Natural killer cell (primary cell): Measurements from ENCODE around the gene DYDC2. TPM values are rescaled to one million over a fixed set of nuclear protein-coding genes. Genes with fewer than 3 reads are reported as not detected.

Experiments used
- ATAC-seq, 3 donors: fragments of 150-1000 bp in 2 of 3; fragments of 200-7000 bp in 1 of 3; cut with Tn5 transposase; 1 replicate in 1 of 3; 2 replicates in 2 of 3; pipeline ENCODE4 v1.10.0; 2021; ENCODE audit warnings: mild to moderate bottlenecking in 2 of 3, moderate library complexity in 2 of 3
- DNase-seq, 2 donors: peaks; one replicate each; pipeline versions ENCODE4 v3.0.0 to v3.0.0-alpha.2; 2013 to 2021; ENCODE audit warnings: mixed read lengths in 1 of 2
- H3K27ac ChIP-seq: one replicate; pipeline ENCODE4 v1.5.1; 2013; ENCODE audit warnings: mild to moderate bottlenecking, low read length
- H3K27me3 ChIP-seq: one replicate; pipeline ENCODE4 v1.6.1; 2013; ENCODE audit warnings: low read length; ENCODE audit not compliant: control insufficient read depth, insufficient read depth
- H3K36me3 ChIP-seq: one replicate; pipeline ENCODE4 v1.6.1; 2013; ENCODE audit warnings: low read length; ENCODE audit not compliant: control insufficient read depth, insufficient read depth
- H3K4me1 ChIP-seq: one replicate; pipeline ENCODE4 v1.6.1; 2013; ENCODE audit warnings: low read length; ENCODE audit not compliant: control insufficient read depth, insufficient read depth
- H3K4me3 ChIP-seq: one replicate; pipeline ENCODE4 v1.5.1; 2013; ENCODE audit warnings: low read length
- H3K9me3 ChIP-seq: one replicate; pipeline ENCODE4 v1.6.1; 2013; ENCODE audit warnings: low read length; ENCODE audit not compliant: control insufficient read depth, insufficient read depth
- H3K27ac Mint-ChIP-seq, 2 donors: one replicate each; pipeline ENCODE4 v1.8.0; 2022; ENCODE audit warnings: mild to moderate bottlenecking in 2 of 2, mixed read lengths in 2 of 2, moderate library complexity in 1 of 2
- H3K27me3 Mint-ChIP-seq, 2 donors: one replicate each; pipeline ENCODE4 v1.8.0; 2022; ENCODE audit warnings: low read depth in 2 of 2, mixed read lengths in 2 of 2
- H3K36me3 Mint-ChIP-seq: one replicate; pipeline ENCODE4 v1.8.0; 2022; ENCODE audit warnings: mixed read lengths
- H3K4me1 Mint-ChIP-seq, 2 donors: one replicate each; pipeline ENCODE4 v1.8.0; 2022; ENCODE audit warnings: mixed read lengths in 2 of 2
- H3K4me3 Mint-ChIP-seq: one replicate; pipeline ENCODE4 v1.8.0; 2022; ENCODE audit warnings: mild to moderate bottlenecking, moderate library complexity, mixed read lengths
- H3K9me3 Mint-ChIP-seq, 2 donors: one replicate each; pipeline ENCODE4 v1.8.0; 2022; ENCODE audit warnings: mixed read lengths in 2 of 2
- WGBS: methylation state at CpG from one replicate; pipeline ENCODE4 v1.1.7; 2013; ENCODE audit warnings: missing lambda C conversion rate; ENCODE audit not compliant: insufficient coverage; 5-methylcytosine and 5-hydroxymethylcytosine counted together
- intact Hi-C: fragments of 100-400 bp; cut with micrococcal nuclease; formaldehyde crosslinking; loops from one replicate; pipeline ENCODE4 v1.14.2; 2022
- total RNA-seq, 4 donors: library from RNA; stranded (reverse); fragments of 120-200 nt in 1 of 4; gene quantifications; one replicate each; pipeline versions ENCODE4 v1.2.3 to v1.2.4, GENCODE V29; 2013 to 2022
- TF ChIP-seq, protein P1 (sequence below): fragments of 200-600 bp; IDR thresholded peaks from one replicate; pipeline ENCODE4 v1.8.0; 2022; ENCODE audit warnings: antibody characterized with exemption

The DYDC2 gene
- total RNA-seq, 3 donors from 2014 or later (not counting 1 experiment from before 2014, with no cell fraction given), result not detected

DNA sequence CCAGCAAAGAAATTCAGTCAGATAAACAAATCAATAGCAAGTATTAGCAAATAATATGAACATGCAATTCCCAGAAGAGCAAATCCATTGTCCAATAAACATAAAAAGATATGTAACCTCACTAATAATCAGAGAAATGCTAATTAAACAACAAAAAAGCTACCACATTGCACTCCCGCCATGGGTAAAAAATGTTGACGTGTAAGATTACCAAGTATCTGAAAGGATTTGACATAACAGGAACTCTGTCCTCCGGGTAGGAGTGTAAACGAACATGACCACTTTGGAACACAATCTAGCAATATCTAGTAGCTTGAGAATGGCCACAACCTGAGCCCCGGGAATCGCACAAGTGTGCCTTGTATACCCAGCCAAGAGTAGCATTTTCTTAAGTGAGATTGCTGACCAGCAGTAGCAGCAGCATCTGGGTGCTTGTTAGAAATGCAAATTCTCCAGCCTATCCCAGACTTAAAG is 31.7 kb upstream of the DYDC2 start:
- no peak for ATAC-seq

DNA sequence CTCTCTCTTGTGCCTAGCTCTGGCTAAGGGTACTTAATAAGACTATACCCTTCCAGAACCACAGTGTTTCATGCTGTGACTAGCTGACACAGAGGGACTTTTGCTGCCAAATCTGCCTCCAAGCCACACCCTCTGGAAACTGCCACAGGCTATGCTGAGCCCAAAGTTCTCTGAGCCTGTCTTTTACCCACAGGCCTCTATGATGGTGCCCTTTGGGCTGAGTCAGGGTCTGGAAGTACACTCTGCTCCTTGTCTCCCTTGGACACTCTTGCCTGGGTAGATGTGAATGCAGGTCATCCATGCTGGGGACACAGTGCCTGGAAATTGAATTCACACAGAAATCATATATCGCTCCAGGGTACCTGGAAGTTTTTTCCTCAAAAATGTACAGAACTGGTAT is 22.6 kb upstream of the DYDC2 start:
- Mint-ChIP-seq H3K36me3 (no peaks in the 10 kb centered on the region), H3K27ac (no peak overlapping the region), H3K4me3 (no peak overlapping the region), H3K4me1 (no peaks in the 10 kb centered on the region), H3K27me3 (peaks cover 0 to 12% of the 10 kb centered on the region in 2 donors), H3K9me3 (no peaks in the 10 kb centered on the region)
- DNase-seq, result no peak
- H3K27me3 ChIP-seq, result no peaks in the 10 kb centered on the region
- WGBS, result 100% methylated on average over 1 of the region's 1 CpG
- ATAC-seq, result peak in 1 of 3 donors; percentile 24
- intact Hi-C loops, result no loop called here
- no peak overlapping the region for H3K4me3 ChIP-seq
- H3K27ac ChIP-seq, result no peak overlapping the region
- H3K9me3 ChIP-seq, result no peaks in the 10 kb centered on the region
- H3K36me3 ChIP-seq, result no peaks in the 10 kb centered on the region
- TF ChIP-seq, protein P1, sequence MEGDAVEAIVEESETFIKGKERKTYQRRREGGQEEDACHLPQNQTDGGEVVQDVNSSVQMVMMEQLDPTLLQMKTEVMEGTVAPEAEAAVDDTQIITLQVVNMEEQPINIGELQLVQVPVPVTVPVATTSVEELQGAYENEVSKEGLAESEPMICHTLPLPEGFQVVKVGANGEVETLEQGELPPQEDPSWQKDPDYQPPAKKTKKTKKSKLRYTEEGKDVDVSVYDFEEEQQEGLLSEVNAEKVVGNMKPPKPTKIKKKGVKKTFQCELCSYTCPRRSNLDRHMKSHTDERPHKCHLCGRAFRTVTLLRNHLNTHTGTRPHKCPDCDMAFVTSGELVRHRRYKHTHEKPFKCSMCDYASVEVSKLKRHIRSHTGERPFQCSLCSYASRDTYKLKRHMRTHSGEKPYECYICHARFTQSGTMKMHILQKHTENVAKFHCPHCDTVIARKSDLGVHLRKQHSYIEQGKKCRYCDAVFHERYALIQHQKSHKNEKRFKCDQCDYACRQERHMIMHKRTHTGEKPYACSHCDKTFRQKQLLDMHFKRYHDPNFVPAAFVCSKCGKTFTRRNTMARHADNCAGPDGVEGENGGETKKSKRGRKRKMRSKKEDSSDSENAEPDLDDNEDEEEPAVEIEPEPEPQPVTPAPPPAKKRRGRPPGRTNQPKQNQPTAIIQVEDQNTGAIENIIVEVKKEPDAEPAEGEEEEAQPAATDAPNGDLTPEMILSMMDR, result no peak
- no peaks in the 10 kb centered on the region for H3K4me1 ChIP-seq

More for the DNA sequence above, 31.7 kb upstream of the DYDC2 start:
- Mint-ChIP-seq H3K4me3 (no peak overlapping the region), H3K9me3 (no peaks in the 10 kb centered on the region), H3K36me3 (no peaks in the 10 kb centered on the region), H3K4me1 (no peaks in the 10 kb centered on the region), H3K27me3 (peaks cover 0 to 6% of the 10 kb centered on the region in 2 donors), H3K27ac (no peak overlapping the region)
- Histone ChIP-seq H3K4me3 (no peak overlapping the region), H3K9me3 (no peaks in the 10 kb centered on the region), H3K27me3 (no peaks in the 10 kb centered on the region), H3K36me3 (no peaks in the 10 kb centered on the region), H3K4me1 (no peaks in the 10 kb centered on the region), H3K27ac (no peak overlapping the region)
- DNase-seq, result no peak
- intact Hi-C loops, result no loop called here
- WGBS, result 90% methylated on average over 6 of the region's 6 CpGs
- TF ChIP-seq, protein P1, result no peak

DNA sequence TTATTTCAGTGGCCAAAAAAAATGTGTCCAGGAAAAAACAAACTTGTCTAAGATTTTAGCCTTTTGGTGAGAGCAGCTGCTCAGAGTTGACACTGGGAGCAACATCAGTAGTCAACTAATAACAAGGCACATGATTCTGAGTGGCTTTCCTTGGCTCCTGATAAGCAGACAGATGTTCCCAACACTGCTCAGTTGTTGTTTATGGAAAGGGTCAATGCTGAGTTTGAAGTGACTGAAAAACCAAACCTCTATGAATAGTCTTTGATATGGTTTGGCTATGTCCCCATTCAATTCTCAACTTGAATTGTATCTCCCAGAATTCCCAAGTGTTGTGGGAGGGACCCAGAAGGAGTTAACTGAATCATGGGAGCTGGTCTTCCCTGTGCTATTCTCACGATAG is 12.3 kb upstream of the DYDC2 start:
- peaks cover 2 to 5% of the 10 kb centered on the region in 2 donors for H3K27me3 Mint-ChIP-seq
- H3K36me3 ChIP-seq, result no peaks in the 10 kb centered on the region
- no peaks in the 10 kb centered on the region for H3K9me3 Mint-ChIP-seq
- no peaks in the 10 kb centered on the region for H3K27me3 ChIP-seq
- ATAC-seq (no peak), DNase-seq (no peak)
- H3K9me3 ChIP-seq, result no peaks in the 10 kb centered on the region
- intact Hi-C loops, result no loop called here
- WGBS, result 90% methylated on average over 1 of the region's 1 CpG
- H3K27ac Mint-ChIP-seq, result no peak overlapping the region
- H3K4me3 Mint-ChIP-seq, result no peak overlapping the region
- H3K4me3 ChIP-seq, result no peak overlapping the region
- TF ChIP-seq, protein P1, result no peak
- H3K36me3 Mint-ChIP-seq, result no peaks in the 10 kb centered on the region
- no peaks in the 10 kb centered on the region for H3K4me1 Mint-ChIP-seq
- no peaks in the 10 kb centered on the region for H3K4me1 ChIP-seq
- H3K27ac ChIP-seq, result no peak overlapping the region

DNA sequence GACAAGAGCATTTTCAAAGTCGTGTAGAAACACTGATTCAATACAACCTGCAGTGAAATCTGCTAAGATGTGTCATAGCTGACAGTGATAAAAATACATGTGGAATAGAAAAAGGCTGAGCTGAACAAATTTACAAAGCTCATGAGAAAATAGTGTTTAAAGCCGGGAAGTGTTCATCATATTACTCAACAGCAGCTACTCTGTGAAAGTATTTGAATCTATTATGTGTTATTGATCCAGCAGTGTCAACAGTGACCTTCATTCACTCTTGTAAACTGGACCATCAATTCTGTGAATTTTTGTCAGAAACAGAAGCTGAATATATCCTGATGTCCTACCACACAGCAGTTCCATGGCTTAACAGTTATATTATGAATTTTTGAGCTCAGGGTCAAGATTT is 11.7 kb upstream of the DYDC2 start:
- no peak overlapping the region for H3K27ac ChIP-seq
- Mint-ChIP-seq H3K4me1 (no peaks in the 10 kb centered on the region), H3K27me3 (peaks cover 2 to 5% of the 10 kb centered on the region in 2 donors), H3K27ac (no peak overlapping the region), H3K36me3 (no peaks in the 10 kb centered on the region), H3K9me3 (no peaks in the 10 kb centered on the region), H3K4me3 (no peak overlapping the region)
- TF ChIP-seq, protein P1, result no peak
- H3K27me3 ChIP-seq, result no peaks in the 10 kb centered on the region
- no peak for DNase-seq
- H3K4me1 ChIP-seq, result no peaks in the 10 kb centered on the region
- no peaks in the 10 kb centered on the region for H3K9me3 ChIP-seq
- H3K36me3 ChIP-seq, result no peaks in the 10 kb centered on the region
- H3K4me3 ChIP-seq, result no peak overlapping the region
- no peak for ATAC-seq
- 88% methylated on average over 1 of the region's 2 CpGs for WGBS
- intact Hi-C loops, result no loop called here
